Gastrocnemius medialis (tissue), 4 donors: ENCODE results near the gene PGP. TPM values are rescaled to one million over a fixed set of nuclear protein-coding genes. Genes with fewer than 3 reads are reported as not detected.

Experiments used
- ATAC-seq, 2 donors: fragments of 150-250 bp; one replicate each; pipeline ENCODE4 v1.9.1; 2016
- DNase-seq, 2 donors: peaks; one replicate each; pipeline ENCODE4 v3.0.0-alpha.2; 2019
- H3K27ac ChIP-seq, 4 donors: fragments of 200-600 bp; sonication (generic); 1 replicate in 1 of 4; 2 replicates in 3 of 4; pipeline ENCODE4 v1.5.1; 2016 to 2018; ENCODE audit warnings: mild to moderate bottlenecking in 2 of 4, moderate library complexity in 1 of 4
- H3K27me3 ChIP-seq, 3 donors: fragments of 200-600 bp; sonication (generic) in 2 of 3; 1 replicate in 1 of 3; 2 replicates in 2 of 3; pipeline versions ENCODE4 v1.5.1 to v1.6.0; 2016 to 2019; ENCODE audit warnings: mild to moderate bottlenecking in 1 of 3, moderate library complexity in 1 of 3
- H3K36me3 ChIP-seq, 2 donors: fragments of 200-600 bp; sonication (generic) in 1 of 2; one replicate each; pipeline ENCODE4 v1.5.1; 2017 to 2018
- H3K4me1 ChIP-seq, 2 donors: fragments of 200-600 bp; sonication (generic) in 1 of 2; one replicate each; pipeline ENCODE4 v1.5.1; 2016 to 2017; ENCODE audit warnings: mild to moderate bottlenecking in 2 of 2
- H3K4me3 ChIP-seq, 4 donors: fragments of 200-600 bp; sonication (generic) in 3 of 4; 1 replicate in 1 of 4; 2 replicates in 3 of 4; pipeline ENCODE4 v1.5.1; 2016 to 2019; ENCODE audit warnings: mild to moderate bottlenecking in 2 of 4
- H3K9me3 ChIP-seq, 3 donors: fragments of 200-600 bp; sonication (generic) in 2 of 3; 1 replicate in 1 of 3; 2 replicates in 2 of 3; pipeline ENCODE4 v1.5.1; 2016 to 2019
- CTCF ChIP-seq, 5 experiments: fragments of 450-650 bp in 3 of 5; fragments of 200-600 bp in 2 of 5; sonication (generic) in 2 of 5; IDR thresholded peaks in 4 of 5; conservative IDR thresholded peaks in 1 of 5; 1 replicate in 4 of 5; 2 replicates in 1 of 5; pipeline ENCODE4 v1.5.1; 2016 to 2019; ENCODE audit warnings: antibody characterized with exemption in 5 of 5, mild to moderate bottlenecking in 3 of 5, moderate library complexity in 3 of 5
- POLR2A ChIP-seq, 2 donors: fragments of 450-650 bp; IDR thresholded peaks; one replicate each; pipeline ENCODE4 v1.6.1; 2017; ENCODE audit warnings: antibody characterized with exemption in 2 of 2, mild to moderate bottlenecking in 2 of 2, moderate library complexity in 2 of 2
- in situ Hi-C, 4 donors: fragments of 200-750 bp; cut with MboI; loops; one replicate each; pipeline versions ENCODE4 v1.15.0 to v1.8.0; 2017; ENCODE audit warnings: low sequenced_read_pairs in 4 of 4
- intact Hi-C: fragments of 100-400 bp; cut with DNase I; formaldehyde crosslinking; loops from one replicate; pipeline ENCODE4 v1.15.1; 2023; ENCODE audit warnings: low total_unique reads
- total RNA-seq, 4 donors: library from RNA; depleted of rRNA; stranded (reverse); fragments of >200 nt; gene quantifications; one replicate each; pipeline versions ENCODE4 v1.1.0 to v1.2.3, GENCODE V29; 2016

PGP gene
- total RNA-seq, 4 donors from 2014 or later, result 19.6 to 43.1 (median 25.6) TPM

- intact Hi-C loops, result no loop called here
- no peaks in the 10 kb centered on the region for H3K9me3 ChIP-seq
- no peaks in the 10 kb centered on the region for H3K27me3 ChIP-seq
- no peaks in the 10 kb centered on the region for H3K4me1 ChIP-seq
- TF ChIP-seq POLR2A (IDR thresholded peaks at IDR 0.05) (no peak), CTCF (IDR thresholded peaks at IDR 0.05 in 4 of 5, conservative IDR thresholded peaks at IDR 0.05 in 1 of 5) (no peak)
- no peak for DNase-seq
- no peaks in the 10 kb centered on the region for H3K36me3 ChIP-seq
- H3K4me3 ChIP-seq, result no peak overlapping the region
- no peak for ATAC-seq
- no peak overlapping the region for H3K27ac ChIP-seq
- in situ Hi-C loops, result no loop called here
Observed at GRCh38 chr16:2184962-2185361, 29.7 kb downstream of the PGP start.

- intact Hi-C loops, result no loop called here
- no peaks in the 10 kb centered on the region for H3K27me3 ChIP-seq
- DNase-seq, result no peak
- no peaks in the 10 kb centered on the region for H3K4me1 ChIP-seq
- no peaks in the 10 kb centered on the region for H3K9me3 ChIP-seq
- no peaks in the 10 kb centered on the region for H3K36me3 ChIP-seq
- H3K27ac ChIP-seq, result no peak overlapping the region
- no peak for ATAC-seq
- no peak overlapping the region for H3K4me3 ChIP-seq
- no peak for TF ChIP-seq POLR2A (IDR thresholded peaks at IDR 0.05)
- TF ChIP-seq CTCF (IDR thresholded peaks at IDR 0.05 in 4 of 5, conservative IDR thresholded peaks at IDR 0.05 in 1 of 5), result no peak
- in situ Hi-C loops, result no loop called here
Observed at GRCh38 chr16:2184346-2184745, 30.3 kb downstream of the PGP start.

GRCh38 chr16:2183671-2184070 lies 31.0 kb downstream of the PGP start:
- no peaks in the 10 kb centered on the region for H3K27me3 ChIP-seq
- ATAC-seq (no peak), DNase-seq (no peak)
- in situ Hi-C loops (no loop called here), intact Hi-C loops (no loop called here)
- no peak overlapping the region for H3K27ac ChIP-seq
- no peaks in the 10 kb centered on the region for H3K36me3 ChIP-seq
- no peak for TF ChIP-seq CTCF (IDR thresholded peaks at IDR 0.05 in 4 of 5, conservative IDR thresholded peaks at IDR 0.05 in 1 of 5)
- TF ChIP-seq POLR2A (IDR thresholded peaks at IDR 0.05), result no peak
- no peaks in the 10 kb centered on the region for H3K9me3 ChIP-seq
- H3K4me1 ChIP-seq, result no peaks in the 10 kb centered on the region
- no peak overlapping the region for H3K4me3 ChIP-seq

GRCh38 chr16:2181952-2182351 lies 32.7 kb downstream of the PGP start:
- in situ Hi-C loops, result no loop called here
- H3K27ac ChIP-seq, result no peak overlapping the region
- H3K9me3 ChIP-seq, result no peaks in the 10 kb centered on the region
- no peaks in the 10 kb centered on the region for H3K4me1 ChIP-seq
- ATAC-seq (no peak), DNase-seq (no peak)
- peaks cover 0 to 2% of the 10 kb centered on the region in 2 donors for H3K36me3 ChIP-seq
- H3K4me3 ChIP-seq, result no peak overlapping the region
- no peaks in the 10 kb centered on the region for H3K27me3 ChIP-seq
- intact Hi-C loops, result no loop called here
- no peak for TF ChIP-seq POLR2A (IDR thresholded peaks at IDR 0.05)
- TF ChIP-seq CTCF (IDR thresholded peaks at IDR 0.05 in 4 of 5, conservative IDR thresholded peaks at IDR 0.05 in 1 of 5), result no peak
